Neutrophil (primary cell): ENCODE results near the gene C2CD2.
"Not testable (repeated sequence)": the region's sequence is repeated elsewhere in the genome, so short reads cannot be mapped to it uniquely, and the experiment has no call there.

ENCODE experiments used
- H3K27ac ChIP-seq: fragments of 200-600 bp; sonication (generic); 2 replicates; pipeline ENCODE4 v1.5.1; 2016; ENCODE audit warnings: mild to moderate bottlenecking, moderate library complexity
- H3K27me3 ChIP-seq: fragments of 200-600 bp; sonication (generic); 2 replicates; pipeline ENCODE4 v1.6.0; 2016; ENCODE audit warnings: mild to moderate bottlenecking
- H3K36me3 ChIP-seq: fragments of 200-600 bp; sonication (generic); 2 replicates; pipeline ENCODE4 v1.5.1; 2017
- H3K4me1 ChIP-seq, 2 experiments: fragments of 200-600 bp in 1 of 2; sonication (generic) in 1 of 2; 1 replicate in 1 of 2; 2 replicates in 1 of 2; pipeline versions ENCODE4 v1.5.1 to v1.6.1; 2013 to 2016; ENCODE audit warnings: low read depth in 1 of 2, low read length in 1 of 2, mild to moderate bottlenecking in 1 of 2, moderate library complexity in 1 of 2; ENCODE audit not compliant: control insufficient read depth in 1 of 2, insufficient read depth in 1 of 2
- H3K4me3 ChIP-seq, 2 experiments: fragments of 200-600 bp in 1 of 2; sonication (generic) in 1 of 2; 1 replicate in 1 of 2; 2 replicates in 1 of 2; pipeline ENCODE4 v1.5.1; 2013 to 2016; ENCODE audit warnings: low read depth in 1 of 2, low read length in 1 of 2, mild to moderate bottlenecking in 1 of 2, moderate library complexity in 1 of 2
- H3K9me3 ChIP-seq: fragments of 200-600 bp; sonication (generic); 2 replicates; pipeline ENCODE4 v1.5.1; 2016
- TF ChIP-seq, protein P1 (sequence below): fragments of 200-600 bp; sonication (generic); IDR thresholded peaks from 2 replicates; pipeline ENCODE4 v1.5.1; 2016; ENCODE audit warnings: antibody characterized with exemption

C2CD2 gene

DNA sequence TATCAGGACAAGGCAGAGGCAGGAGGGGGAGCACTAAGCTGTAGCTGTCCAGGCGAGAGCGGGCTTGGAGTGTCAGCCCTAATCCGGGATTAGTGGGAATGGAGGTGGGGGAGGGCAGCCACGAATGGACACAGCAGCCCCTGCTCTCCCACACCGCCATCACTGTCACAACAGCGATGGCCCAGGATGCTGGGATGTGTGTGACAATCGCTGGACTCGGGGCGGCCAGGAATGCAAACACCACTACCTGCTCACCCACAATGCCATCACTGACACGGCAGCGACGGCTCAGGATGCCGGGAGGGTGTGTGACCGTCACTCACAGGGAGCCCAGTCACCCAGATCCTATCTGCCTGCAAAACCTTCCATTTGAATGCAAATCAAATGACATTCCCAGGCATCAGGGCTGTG is 2.9 kb downstream of the C2CD2 start:
- Histone ChIP-seq H3K4me1 (peaks cover 9 to 11% of the 10 kb centered on the region in 2 experiments), H3K9me3 (no peaks in the 10 kb centered on the region)

DNA sequence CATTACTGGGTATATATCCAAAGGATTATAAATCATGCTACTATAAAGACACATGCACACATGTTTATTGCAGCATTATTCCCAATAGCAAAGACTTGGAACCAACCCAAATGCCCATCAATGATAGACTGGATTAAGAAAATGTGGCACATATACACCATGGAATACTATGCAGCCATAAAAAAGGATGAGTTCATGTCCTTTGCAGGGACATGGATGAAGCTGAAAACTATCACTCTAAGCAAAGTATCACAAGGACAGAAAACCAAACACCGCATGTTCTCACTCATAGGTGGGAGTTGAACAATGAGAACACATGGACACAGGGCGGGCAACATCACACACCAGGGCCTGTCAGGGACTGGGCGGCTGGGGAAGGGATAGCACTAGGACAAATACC is 4.2 kb downstream of the C2CD2 start:
- H3K27ac ChIP-seq, H3K9me3 ChIP-seq, H3K4me3 ChIP-seq, H3K36me3 ChIP-seq: not testable (repeated sequence)
- H3K4me1 ChIP-seq = peaks cover 9 to 11% of the 10 kb centered on the region in 2 experiments
- peaks cover 40% of the 10 kb centered on the region for H3K27me3 ChIP-seq

More for the DNA sequence above, 2.9 kb downstream of the C2CD2 start:
- TF ChIP-seq, protein P1, sequence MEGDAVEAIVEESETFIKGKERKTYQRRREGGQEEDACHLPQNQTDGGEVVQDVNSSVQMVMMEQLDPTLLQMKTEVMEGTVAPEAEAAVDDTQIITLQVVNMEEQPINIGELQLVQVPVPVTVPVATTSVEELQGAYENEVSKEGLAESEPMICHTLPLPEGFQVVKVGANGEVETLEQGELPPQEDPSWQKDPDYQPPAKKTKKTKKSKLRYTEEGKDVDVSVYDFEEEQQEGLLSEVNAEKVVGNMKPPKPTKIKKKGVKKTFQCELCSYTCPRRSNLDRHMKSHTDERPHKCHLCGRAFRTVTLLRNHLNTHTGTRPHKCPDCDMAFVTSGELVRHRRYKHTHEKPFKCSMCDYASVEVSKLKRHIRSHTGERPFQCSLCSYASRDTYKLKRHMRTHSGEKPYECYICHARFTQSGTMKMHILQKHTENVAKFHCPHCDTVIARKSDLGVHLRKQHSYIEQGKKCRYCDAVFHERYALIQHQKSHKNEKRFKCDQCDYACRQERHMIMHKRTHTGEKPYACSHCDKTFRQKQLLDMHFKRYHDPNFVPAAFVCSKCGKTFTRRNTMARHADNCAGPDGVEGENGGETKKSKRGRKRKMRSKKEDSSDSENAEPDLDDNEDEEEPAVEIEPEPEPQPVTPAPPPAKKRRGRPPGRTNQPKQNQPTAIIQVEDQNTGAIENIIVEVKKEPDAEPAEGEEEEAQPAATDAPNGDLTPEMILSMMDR = no peak
- Histone ChIP-seq H3K4me3 (no peak overlapping the region), H3K27ac (no peak overlapping the region), H3K36me3 (no peaks in the 10 kb centered on the region), H3K27me3 (peaks cover 51% of the 10 kb centered on the region)

DNA sequence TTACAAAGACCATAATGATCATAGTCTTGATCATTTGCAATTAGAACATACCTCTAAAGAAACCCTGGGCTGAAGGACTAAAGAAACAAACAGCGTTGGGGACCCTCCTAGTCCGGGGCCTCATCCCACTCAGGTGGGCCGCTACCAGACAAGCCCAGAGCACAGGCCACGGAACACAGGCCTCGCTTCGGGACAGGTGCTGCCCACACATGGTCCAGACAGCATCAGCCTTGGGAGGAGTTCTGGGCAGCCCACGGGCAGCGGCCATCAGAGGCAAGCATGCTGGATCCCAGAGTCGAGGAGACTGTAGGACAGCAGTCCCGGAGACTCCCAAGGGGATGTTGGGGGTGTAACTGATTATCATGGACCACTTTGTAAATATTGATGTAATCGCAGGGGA is 4.9 kb downstream of the C2CD2 start:
- H3K4me3 ChIP-seq = no peak overlapping the region
- peaks cover 8 to 9% of the 10 kb centered on the region in 2 experiments for H3K4me1 ChIP-seq
- TF ChIP-seq, protein P1 = no peak
- no peaks in the 10 kb centered on the region for H3K36me3 ChIP-seq
- no peak overlapping the region for H3K27ac ChIP-seq
- no peaks in the 10 kb centered on the region for H3K9me3 ChIP-seq
- H3K27me3 ChIP-seq = peaks cover 32% of the 10 kb centered on the region

DNA sequence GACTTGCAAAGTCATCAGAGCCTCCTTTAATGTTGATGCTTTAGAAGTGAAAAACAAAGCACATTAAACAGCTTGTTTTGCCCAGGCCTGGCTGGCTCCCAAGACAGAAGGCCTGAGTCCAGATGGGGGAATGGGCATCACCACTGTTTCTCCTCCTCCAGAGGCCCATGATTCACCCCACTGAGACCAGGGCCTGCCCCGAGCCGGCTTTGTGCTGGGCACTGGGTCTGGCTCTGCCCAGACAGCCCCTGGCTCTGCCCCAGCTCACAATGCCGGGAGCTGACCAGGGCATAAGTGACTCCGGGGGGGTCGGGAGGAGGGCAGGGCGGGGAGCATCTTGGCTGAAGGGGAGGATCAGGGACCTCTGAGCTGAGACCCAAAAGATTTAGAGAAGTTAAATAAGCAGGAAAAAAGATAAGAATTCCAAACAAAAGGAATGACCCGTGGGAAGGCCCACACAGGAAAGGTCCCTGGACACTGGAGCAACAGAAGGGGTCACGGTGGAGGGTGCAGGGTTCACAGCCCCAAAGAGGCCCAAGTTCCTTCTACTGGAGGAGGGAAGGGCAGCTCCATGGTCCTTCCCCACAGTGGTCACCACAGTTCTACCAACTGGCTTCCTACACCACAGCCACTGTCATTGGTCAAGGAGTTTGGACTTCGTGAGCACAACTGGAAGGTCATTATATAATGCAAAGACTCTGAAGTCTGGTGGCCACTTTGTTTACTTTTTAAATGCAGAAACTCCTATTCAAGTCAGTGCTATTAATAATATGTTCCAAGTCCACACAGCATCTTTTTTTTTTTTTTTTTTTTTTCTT is 5.5 kb downstream of the C2CD2 start:
- H3K36me3 ChIP-seq = no peaks in the 10 kb centered on the region
- H3K27me3 ChIP-seq = peaks cover 26% of the 10 kb centered on the region
- no peak overlapping the region for H3K27ac ChIP-seq
- TF ChIP-seq, protein P1 = no peak
- H3K9me3 ChIP-seq = no peaks in the 10 kb centered on the region
- no peak overlapping the region for H3K4me3 ChIP-seq
- H3K4me1 ChIP-seq = peaks cover 5 to 6% of the 10 kb centered on the region in 2 experiments

DNA sequence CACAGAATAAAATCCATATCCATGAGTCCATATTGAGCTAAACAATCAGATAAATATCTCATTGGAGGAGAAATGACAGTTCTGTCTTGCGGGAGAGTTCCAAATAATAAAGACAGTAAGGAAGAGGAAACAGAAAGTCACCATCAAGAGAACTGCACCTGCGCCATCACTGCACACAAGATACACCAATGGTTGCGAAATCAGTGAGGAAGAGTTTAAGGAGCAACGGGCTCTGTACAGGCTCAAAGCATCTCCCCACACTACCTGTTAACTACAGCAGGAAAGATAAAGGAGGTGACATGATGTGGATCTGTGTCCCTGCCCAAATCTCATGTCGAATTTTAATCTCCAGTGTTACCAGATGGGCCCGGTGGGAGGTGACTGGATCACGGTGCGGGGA is 7.8 kb downstream of the C2CD2 start:
- H3K4me1 ChIP-seq = no peaks in the 10 kb centered on the region
- H3K27me3 ChIP-seq = peaks cover 3% of the 10 kb centered on the region
- TF ChIP-seq, protein P1 = no peak
- H3K4me3 ChIP-seq = no peak overlapping the region
- H3K9me3 ChIP-seq = no peaks in the 10 kb centered on the region
- no peaks in the 10 kb centered on the region for H3K36me3 ChIP-seq
- no peak overlapping the region for H3K27ac ChIP-seq

DNA sequence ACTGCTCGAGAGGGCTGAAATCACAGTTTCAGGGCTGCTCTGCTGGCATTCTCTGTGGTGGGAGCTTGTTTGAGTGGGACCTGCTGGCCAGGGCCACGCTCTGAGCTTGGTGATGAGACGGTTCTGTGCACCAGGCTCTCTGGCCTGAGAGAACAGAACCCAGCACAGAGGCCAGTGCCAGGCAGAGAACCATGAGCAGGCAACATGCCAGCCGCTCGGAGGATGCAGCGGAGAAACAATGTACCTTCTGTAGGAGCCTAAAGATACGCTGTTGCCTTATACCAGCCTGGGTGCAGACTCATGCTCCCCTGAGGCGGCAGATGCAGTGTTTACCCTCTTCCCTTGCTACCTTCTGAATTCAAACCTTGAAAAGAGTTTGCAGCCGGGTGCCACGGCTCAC is 10.0 kb downstream of the C2CD2 start:
- Histone ChIP-seq H3K36me3 (no peaks in the 10 kb centered on the region), H3K4me1 (no peaks in the 10 kb centered on the region)
- TF ChIP-seq, protein P1 = no peak

More for the DNA sequence above, 10.0 kb downstream of the C2CD2 start:
- Histone ChIP-seq H3K27ac (no peak overlapping the region), H3K4me3 (no peak overlapping the region), H3K27me3 (no peaks in the 10 kb centered on the region), H3K9me3 (no peaks in the 10 kb centered on the region)
